NCI-H1105 treated with DMSO at 0.1 percent for 48 hours (cell line): ENCODE measurements around the gene CCL3.
"Not testable (repeated sequence)": the region's sequence is repeated elsewhere in the genome, so short reads cannot be mapped to it uniquely, and the experiment has no call there.

Source experiments
- DNase-seq: peaks from one replicate; lab custom pipeline; 2025; lab: John Stamatoyannopoulos, UW

CCL3 gene

DNA sequence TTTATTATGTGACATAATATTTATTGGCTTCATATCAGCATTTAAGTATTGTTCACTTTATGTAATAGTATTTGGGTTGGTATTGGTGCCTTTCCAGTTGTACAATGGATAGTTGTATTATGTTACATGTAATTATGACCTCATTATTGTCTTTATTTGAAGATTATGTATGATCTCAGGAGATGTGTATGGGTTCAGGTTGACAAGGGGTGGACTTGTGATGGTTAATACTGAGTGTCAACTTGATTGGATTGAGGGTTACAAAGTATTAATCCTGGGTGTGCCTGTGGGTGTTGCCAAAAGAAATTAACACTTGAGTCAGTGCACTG, 25.7 kb upstream of the CCL3 start:
- DNase-seq: not testable (repeated sequence)

DNA sequence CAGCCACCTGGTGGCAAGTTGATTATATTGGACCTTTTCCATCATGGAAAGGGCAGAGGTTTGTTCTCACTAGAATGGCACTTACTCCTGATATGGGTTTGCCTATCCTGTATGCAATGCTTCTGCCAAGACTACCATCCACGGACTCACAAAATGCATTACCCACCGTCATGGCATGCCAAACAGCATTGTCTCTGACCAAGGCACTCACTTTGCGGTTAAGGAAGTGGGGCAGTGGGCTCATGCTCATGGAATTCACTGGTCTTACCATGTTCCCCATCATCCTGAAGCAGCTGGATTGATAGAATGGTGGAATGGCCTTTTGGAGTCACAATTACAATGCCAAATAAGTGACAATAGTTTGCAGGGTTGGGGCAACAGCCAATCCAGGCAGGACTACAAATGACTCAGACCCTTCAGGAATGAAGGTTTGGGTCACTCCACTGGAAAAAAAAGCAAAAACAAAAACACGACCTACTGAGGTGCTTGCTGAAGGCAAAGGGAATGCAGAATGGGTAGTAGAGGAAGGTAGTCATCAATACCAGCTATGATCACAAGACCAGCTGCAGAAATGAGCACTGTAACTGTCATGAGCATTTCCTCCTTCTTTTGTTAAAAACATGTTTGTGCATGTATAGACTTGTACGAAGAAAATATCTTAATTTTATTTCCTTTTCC, 25.2 kb upstream of the CCL3 start:
- DNase-seq: not testable (repeated sequence)

GRCh38 chr17:36113131-36113530, 23.2 kb upstream of the CCL3 start:
- DNase-seq: not testable (repeated sequence)

DNA sequence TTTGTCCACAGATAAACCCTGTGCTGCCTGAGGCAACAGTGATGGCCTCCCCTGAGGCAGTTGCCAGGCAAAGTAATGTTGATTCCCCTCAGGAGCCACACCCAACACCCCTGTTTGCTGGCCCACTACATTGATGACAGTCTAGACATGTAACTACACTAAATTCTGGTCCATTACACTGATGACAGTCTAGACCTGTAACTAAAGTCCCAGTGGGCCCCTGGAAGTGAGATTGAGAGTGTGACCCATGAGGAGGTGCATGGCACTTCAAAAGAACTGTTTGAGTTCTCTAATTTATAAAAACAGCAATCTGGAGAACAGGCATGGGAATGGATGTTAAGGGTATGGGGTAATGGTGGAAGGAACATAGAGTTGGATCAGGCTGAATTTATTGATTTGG, 22.6 kb upstream of the CCL3 start:
- no peak for DNase-seq

- no peak for DNase-seq
Observed at GRCh38 chr17:36111068-36111490, 21.1 kb upstream of the CCL3 start.

GRCh38 chr17:36108265-36108664, 18.3 kb upstream of the CCL3 start:
- DNase-seq: not testable (repeated sequence)

- DNase-seq: no peak
Observed at GRCh38 chr17:36107660-36108059, 17.7 kb upstream of the CCL3 start.

GRCh38 chr17:36106493-36106835, 16.5 kb upstream of the CCL3 start:
- DNase-seq: no peak

- DNase-seq: no peak
Observed at GRCh38 chr17:36105781-36106492, 16.0 kb upstream of the CCL3 start.

DNA sequence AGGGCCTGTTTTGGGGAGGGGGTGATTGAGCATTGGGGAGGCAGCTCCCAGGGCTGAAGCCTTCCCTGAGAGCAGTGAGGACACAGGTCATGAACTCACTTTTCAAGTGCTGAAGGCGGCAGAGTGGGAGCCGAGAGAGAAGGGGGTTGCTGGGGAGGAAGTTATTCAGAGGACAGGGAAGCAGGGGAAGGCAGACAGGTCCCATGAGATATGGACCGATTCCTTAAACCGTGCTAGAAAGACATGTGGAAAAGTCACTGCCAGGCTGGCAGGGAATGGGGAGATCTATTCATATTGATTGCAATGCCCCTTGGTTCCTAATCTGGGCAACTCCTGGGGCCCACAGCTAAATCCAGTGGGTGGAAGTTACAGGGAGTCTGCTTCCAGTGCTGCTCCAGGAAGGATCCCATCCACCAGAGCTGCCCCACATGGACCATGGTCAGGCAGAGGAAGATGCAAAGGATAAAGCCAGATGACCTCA, 14.8 kb upstream of the CCL3 start:
- DNase-seq: no peak

DNA sequence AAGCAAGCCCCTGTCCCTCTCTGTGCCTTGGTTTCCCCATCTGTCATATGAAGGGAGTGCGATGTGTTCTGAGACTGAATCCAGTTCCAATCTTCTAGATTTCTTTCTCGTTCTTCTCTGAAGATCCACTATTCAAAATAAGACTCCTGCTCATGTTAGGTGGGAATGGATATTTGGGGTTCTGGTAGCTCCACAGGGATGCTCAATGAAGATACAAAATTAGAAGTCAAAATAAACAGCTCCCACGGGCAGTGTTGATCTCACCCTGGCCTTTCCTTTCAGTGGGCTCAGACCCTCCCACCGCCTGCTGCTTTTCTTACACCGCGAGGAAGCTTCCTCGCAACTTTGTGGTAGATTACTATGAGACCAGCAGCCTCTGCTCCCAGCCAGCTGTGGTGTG, 14.3 kb upstream of the CCL3 start:
- DNase-seq: not testable (repeated sequence)

- not testable (repeated sequence) for DNase-seq
Observed at GRCh38 chr17:36103401-36103975, 13.5 kb upstream of the CCL3 start, which contains the start of gene CCL4. CCL4 (plus strand) TSS chr17:36103827; CDS start chr17:36103906, 79 bp downstream.

DNA sequence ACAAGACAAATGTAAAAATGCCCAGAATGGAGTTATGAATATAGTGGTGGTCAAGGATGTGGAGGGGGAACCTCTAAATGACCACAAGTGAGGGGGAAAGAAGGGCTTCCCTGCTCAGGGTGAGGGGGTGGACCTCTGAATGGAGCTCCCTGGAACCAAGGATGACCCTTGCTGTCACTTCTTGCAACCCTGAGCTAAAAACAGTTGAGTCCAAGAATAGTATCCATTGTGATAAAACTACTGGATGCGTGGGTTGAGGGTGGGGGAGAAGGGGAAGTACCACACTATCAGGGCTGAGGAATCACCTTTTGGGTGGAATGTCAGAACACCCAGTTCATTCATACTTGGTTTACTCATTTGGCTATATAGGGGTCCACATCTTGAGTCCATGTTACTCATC, 9.1 kb upstream of the CCL3 start:
- not testable (repeated sequence) for DNase-seq

DNA sequence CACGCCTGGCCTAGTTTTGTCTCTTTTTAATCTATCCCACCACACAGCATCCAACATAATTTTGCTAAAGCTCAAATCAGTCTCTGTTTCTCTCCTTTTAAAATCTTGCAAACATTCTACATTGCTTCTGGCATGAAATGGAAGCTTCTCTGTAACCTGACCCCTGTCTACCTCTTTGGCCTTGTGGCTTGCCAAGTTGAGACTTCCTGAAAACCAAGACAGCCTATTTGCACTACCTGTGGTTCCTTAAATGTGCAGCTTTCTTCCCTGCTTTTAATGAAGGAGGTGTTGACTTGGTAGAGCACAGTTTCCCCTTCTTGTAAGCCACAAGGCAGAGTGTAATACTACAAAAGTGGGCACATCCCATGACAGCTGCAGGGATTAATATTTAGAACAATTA, 6.0 kb upstream of the CCL3 start:
- no peak for DNase-seq

DNA sequence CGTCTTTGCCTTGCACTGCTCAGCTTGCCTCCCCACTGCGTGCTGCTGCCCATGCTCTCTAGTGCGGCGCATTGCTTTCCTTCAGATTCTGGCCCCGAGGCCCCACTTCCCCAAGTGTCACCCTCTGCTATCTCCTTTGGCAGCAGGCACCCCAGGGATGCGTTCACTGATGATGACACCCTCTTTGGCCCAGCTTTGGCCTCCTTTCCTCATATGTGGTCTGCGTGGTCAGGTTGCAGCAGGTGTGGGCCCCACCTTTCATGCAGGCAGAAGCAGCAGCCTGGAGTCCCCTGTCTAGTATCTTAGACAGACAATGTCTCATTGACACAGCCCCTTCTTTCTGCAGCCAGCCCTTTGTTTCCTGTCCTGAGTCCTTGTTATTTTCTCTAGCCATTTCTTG, 4.8 kb upstream of the CCL3 start:
- DNase-seq: no peak

DNA sequence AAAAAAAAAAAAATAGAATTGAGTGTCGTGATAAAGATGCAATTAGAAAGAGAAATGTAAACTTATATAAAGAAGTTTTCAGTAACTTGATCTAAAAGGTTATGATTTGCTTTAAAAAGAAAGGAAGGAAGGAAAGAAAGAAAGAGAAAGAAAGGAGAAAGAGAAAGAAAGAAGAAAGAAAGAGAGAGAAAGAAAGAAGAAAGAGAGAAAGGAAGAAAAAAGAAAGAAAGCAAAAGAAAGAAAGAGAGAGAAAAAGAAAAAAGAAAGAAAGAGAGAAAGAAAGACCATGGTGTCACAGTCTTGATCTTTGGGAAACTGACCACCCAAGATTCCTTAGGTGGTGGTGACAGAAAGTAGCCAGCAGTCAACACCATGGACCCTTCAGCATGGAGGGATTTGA, 4.3 kb upstream of the CCL3 start:
- DNase-seq: no peak

- not testable (repeated sequence) for DNase-seq
Observed at GRCh38 chr17:36092715-36093114, 2.8 kb upstream of the CCL3 start.

- DNase-seq: no peak
Observed at GRCh38 chr17:36092230-36092629, 2.3 kb upstream of the CCL3 start.

GRCh38 chr17:36089339-36089865, 541 bp downstream of the CCL3 start:
- no peak for DNase-seq

- DNase-seq: no peak
Observed at GRCh38 chr17:36088670-36089338, 1.1 kb downstream of the CCL3 start.

DNA sequence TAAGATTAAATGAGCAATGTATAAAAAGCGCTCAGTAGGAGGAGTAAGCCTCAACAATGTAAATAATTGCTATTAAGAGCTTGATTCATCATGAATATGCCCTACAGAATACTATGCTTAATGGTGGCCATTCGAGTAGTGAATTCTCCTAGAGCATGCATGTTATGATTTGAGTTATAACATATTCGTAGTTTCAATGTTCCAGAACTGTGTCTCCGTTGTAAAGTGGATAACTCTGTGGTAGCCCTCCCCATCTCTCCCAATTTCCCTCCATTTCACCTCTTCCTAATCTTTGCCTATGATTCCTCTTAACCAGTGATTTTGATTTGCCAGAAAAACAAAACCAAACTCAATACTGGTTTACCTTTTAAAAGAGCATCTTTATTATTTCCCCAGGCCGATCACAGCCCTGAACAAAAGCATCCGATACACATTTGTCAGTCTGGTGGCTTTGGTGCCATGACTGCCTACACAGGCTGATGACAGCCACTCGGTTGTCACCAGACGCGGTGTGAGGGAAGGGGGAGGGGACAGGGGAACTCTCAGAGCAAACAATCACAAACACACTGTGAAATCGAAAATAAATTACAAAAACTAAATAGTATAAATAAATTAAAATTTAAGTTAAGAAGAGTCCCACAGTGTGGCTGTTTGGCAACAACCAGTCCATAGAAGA, 1.9 kb downstream of the CCL3 start:
- not testable (repeated sequence) for DNase-seq

- DNase-seq: not testable (repeated sequence)
Observed at GRCh38 chr17:36087471-36087870, 2.5 kb downstream of the CCL3 start.
